IPS-20b (cell line): ENCODE measurements around the gene PLEKHA8.
A peak's percentile ranks its signal among the peaks of the same experiment; 100 is the strongest.

Source experiments
- H3K27ac ChIP-seq: one replicate; pipeline ENCODE4 v1.5.1; 2013; ENCODE audit warnings: low read length
- H3K27me3 ChIP-seq: 2 replicates; pipeline ENCODE4 v1.6.1; 2013; ENCODE audit warnings: mild to moderate bottlenecking, low read length, inconsistent platforms; ENCODE audit not compliant: insufficient read depth
- H3K36me3 ChIP-seq: 2 replicates; pipeline ENCODE4 v1.6.1; 2013; ENCODE audit warnings: low read depth, mild to moderate bottlenecking, inconsistent platforms, low read length, moderate library complexity; ENCODE audit not compliant: insufficient read depth
- H3K4me1 ChIP-seq: 2 replicates; pipeline ENCODE4 v1.6.1; 2013; ENCODE audit warnings: mild to moderate bottlenecking, control low read depth, inconsistent platforms, low read length, moderate library complexity; ENCODE audit not compliant: insufficient read depth
- H3K4me3 ChIP-seq: 2 replicates; pipeline ENCODE4 v1.5.1; 2013; ENCODE audit warnings: mild to moderate bottlenecking, low read length, inconsistent platforms
- H3K9ac ChIP-seq: 2 replicates; pipeline ENCODE4 v1.6.1; 2013; ENCODE audit warnings: low read depth, mild to moderate bottlenecking, inconsistent platforms, low read length, moderate library complexity
- H3K9me3 ChIP-seq: 2 replicates; pipeline ENCODE4 v1.6.1; 2013; ENCODE audit warnings: mild to moderate bottlenecking, low read depth, low read length, inconsistent platforms; ENCODE audit not compliant: insufficient read depth

PLEKHA8 gene

DNA sequence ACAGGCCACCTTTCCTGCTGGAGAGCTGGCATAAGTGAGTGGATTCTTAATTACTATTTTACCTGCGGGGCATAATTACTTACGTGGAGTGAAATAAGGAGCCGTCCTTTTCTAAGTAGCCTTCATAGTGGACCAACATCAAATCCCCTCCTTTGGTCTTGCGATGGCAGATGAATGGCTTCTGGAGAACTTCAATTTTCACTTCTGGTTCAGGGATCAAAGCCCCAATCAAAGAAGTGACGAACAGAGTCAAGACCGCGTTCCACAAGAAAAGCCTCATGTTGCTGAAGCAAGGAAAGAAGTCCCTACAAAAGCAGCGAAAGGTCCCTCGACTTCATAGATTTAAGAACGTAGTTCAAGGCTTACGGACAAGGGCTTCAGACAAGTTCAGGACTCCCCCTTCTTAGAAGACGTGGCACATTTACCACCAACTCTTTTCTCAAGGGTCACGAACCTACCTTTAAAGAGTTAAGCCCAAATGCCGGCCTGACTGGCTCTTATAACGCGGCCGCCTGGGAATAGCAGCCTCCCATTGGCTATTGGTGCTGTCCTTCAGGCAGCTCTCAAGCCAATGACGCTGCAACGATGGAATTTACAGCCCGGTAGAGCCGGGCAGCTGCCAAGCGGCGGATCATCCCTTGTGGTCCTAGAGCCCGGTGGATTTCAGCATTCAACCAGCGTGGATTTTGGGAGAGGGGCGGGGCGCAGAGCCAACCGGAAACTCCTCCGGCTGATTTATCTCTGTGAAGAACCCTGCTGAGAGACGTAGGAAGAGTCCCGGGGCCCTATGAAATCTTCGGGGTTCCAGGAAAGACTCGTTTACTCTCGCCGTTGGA, 1.8 kb upstream of the PLEKHA8 start, which contains the start of gene FKBP14:
FKBP14 (minus strand) TSS at position 474 of the 836 bp plus-strand sequence; CDS start at position 280, 194 bp downstream.
- H3K4me1 ChIP-seq, result peaks cover 16% of the 10 kb centered on the region; the same call in 1 of the 2 replicates
- peak within 1 kb of the TSS; percentile 19 for H3K27ac ChIP-seq

DNA sequence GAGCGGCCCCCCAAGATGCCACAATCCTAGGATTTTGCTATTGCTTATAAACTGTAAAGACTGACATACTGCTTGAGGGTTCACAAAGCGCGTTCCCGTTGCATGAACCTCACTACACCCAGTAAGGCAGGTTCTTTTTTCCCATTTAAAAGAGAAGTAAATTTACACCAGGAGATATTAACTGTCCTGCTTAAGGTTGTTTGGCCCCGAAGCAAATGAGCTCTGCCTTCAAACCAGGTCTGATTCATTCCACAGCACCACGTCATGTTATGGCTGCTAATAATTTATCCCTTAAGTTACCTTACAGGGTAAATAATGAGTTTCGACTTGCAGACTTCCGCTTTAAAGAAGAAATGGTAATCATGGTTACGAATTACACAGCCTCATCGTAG, 1.2 kb upstream of the PLEKHA8 start:
- Histone ChIP-seq H3K9me3 (no peaks in the 10 kb centered on the region), H3K27me3 (no peaks in the 10 kb centered on the region), H3K4me1 (peaks cover 16% of the 10 kb centered on the region; the same call in 1 of the 2 replicates), H3K9ac (peak overlapping the region; percentile 11; the same call in 1 of the 2 replicates), H3K27ac (no peak overlapping the region), H3K36me3 (no peaks in the 10 kb centered on the region; the same call in 1 of the 2 replicates), H3K4me3 (peak overlapping the region; percentile 89)

More for the DNA sequence above, 1.8 kb upstream of the PLEKHA8 start, which contains the start of gene FKBP14:
- peak within 1 kb of the TSS; percentile 76; the same call in 1 of the 2 replicates for H3K9ac ChIP-seq
- no peaks in the 10 kb centered on the region for H3K9me3 ChIP-seq
- peak within 1 kb of the TSS; percentile 89 for H3K4me3 ChIP-seq
- no peaks in the 10 kb centered on the region for H3K27me3 ChIP-seq
- H3K36me3 ChIP-seq, result no peaks in the 10 kb centered on the region; the same call in 1 of the 2 replicates

DNA sequence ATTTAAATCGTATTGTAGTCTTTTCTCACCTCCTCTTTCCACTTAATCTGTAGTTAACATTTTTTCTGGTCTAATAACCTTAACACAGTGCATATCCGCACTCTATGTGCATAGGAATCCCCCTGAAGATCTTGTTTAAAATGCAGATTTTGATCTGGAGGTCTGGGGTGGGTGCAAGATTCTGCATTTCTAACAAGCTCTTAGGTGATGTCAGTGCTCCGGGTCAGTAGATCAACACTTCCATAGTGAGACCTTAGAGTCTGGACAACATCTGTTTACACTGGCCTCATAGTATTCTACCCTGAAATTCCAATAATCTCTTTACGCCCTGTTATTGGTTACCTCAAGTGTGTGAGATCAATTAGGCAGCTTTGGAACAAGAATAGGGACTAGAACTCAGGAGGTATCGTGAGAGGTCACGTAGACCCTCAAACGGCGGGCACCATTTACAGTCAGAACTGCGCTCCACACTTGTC, 434 bp upstream of the PLEKHA8 start:
- Histone ChIP-seq H3K4me1 (peaks cover 16% of the 10 kb centered on the region; the same call in 1 of the 2 replicates), H3K9ac (peak overlapping the region; percentile 45; the same call in 1 of the 2 replicates), H3K27ac (no peak overlapping the region), H3K4me3 (peak overlapping the region; percentile 89), H3K9me3 (no peaks in the 10 kb centered on the region), H3K27me3 (no peaks in the 10 kb centered on the region), H3K36me3 (no peaks in the 10 kb centered on the region)

DNA sequence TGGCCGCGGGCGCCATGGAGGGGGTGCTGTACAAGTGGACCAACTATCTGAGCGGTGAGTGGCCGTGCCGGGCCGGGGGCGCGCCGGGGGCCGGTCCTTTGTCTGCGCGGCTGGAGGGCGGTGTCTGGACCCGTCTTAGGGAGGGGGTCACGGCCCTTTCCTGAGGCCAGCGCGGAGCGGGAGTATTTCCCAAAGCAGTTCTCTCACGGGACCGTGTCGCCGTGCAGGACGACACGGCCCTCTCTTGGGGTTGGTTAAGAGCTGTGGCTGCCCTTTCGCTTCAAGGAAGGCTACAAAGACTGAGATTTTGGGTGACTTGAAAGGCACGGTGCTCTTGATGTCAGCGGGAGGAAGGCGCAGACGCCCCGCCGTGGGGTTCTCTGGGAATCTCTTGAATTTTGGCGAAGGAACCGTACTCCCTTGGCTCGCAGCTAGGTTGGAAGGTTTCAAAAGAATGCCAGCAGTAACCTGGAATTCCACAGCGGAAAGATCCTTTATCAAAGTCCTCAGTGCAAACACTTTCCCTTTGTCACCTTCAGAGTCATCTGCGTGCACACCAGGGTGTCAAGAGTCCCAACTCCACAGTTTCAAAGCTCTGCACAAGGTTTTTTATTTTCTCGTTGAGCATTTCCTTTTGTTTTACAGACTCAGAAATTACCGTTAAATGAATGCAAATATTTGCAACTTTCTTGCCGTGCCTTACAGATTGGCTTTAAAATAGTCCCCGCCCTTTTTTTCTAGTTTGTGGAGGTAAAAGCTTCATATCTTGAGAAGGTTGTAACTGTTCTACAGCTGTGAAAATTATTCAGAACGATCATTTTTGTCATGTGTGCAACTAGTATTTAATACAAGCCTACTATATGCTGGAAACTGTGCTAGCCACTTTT, 780 bp downstream of the PLEKHA8 start:
- Histone ChIP-seq H3K36me3 (no peaks in the 10 kb centered on the region), H3K27me3 (no peaks in the 10 kb centered on the region), H3K4me1 (peaks cover 16% of the 10 kb centered on the region; the same call in 1 of the 2 replicates), H3K4me3 (peak overlapping the region; percentile 89), H3K9ac (peak overlapping the region; percentile 79), H3K9me3 (no peaks in the 10 kb centered on the region), H3K27ac (no peak overlapping the region)

DNA sequence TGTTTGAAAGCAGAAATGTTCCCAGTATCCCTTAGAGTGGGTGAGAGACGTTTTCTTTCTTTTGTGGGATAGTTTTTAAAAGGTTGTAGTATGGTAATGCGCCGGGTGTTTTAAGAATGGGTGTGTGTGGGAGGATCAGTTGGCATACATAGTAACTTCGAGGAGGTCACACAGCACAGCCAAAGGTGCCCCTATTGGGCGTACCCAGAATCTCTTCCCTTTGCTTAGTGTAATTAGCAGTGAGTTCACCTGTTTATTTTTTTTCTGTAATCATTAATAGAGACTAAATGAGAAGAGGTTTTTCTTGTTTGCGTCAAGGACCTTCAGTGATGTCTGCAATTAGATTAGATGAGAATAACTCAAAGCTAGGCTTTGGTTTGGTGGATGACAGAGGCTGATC, 1.5 kb downstream of the PLEKHA8 start:
- Histone ChIP-seq H3K27me3 (no peaks in the 10 kb centered on the region), H3K9ac (peak overlapping the region; percentile 79; the same call in 1 of the 2 replicates), H3K4me1 (peaks cover 16% of the 10 kb centered on the region; the same call in 1 of the 2 replicates), H3K9me3 (no peaks in the 10 kb centered on the region), H3K27ac (no peak overlapping the region), H3K36me3 (no peaks in the 10 kb centered on the region), H3K4me3 (peak overlapping the region; percentile 89)

DNA sequence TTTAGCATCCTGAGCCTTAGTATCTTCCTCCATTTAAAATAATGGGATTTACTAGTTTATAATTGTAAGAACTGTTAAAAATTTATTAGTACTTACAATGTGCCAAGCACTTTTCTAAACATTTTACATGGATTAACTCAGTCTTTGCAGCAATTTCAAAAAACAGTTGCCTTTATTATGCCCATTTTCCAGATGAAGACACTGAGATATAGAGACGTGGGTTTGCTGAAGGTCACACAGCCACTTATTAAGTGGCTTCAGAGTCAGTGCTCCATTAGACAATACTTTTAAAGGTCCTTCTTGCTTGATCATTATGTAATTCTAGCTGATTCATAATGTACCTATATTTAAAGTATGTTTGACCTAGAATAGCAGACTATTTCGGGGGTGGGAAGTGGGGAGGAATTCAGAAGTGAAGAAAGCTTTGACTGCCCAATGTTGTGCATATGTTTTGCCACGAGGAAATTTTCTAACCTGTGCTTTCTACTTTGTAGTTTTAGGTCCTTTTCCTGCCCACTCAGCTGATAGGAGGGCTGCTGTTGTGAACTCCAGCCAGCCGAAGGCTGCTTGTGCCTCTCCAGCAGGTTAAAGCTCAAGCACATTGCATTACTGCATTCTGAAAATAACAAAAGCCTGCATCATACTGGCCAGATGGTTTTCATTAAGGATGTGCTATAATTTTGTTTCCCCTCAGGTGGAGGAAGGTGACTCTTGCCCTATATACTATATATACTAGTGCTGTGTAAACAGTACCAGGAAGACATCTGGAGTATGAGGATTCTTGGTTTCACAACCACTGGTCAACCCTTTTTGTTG, 4.3 kb downstream of the PLEKHA8 start:
- Histone ChIP-seq H3K36me3 (peaks cover 3% of the 10 kb centered on the region; the same call in 1 of the 2 replicates), H3K27ac (no peak overlapping the region), H3K9ac (no peak overlapping the region), H3K4me1 (peaks cover 16% of the 10 kb centered on the region; the same call in 1 of the 2 replicates), H3K9me3 (no peaks in the 10 kb centered on the region), H3K4me3 (no peak overlapping the region), H3K27me3 (no peaks in the 10 kb centered on the region)

DNA sequence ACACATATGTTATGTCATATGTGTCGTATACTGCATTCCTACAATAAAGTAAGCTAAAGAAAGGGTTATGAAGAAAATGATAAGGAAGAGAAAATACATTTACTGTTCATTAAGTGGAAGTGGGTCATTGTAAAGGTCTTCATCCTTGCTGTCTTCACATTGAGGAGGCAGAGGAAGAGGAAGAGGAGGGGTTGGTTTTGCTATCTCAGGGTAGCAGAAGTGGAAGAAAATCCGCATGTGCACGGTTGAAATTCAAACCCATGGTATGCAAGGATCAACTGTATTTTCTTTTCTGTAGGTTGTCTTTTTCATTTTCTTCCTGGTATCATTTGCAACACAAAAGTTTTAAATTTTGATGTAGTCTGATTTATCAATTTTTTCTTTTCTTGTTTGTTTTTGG, 6.3 kb downstream of the PLEKHA8 start:
- Histone ChIP-seq H3K27ac (no peak overlapping the region), H3K36me3 (peaks cover 3% of the 10 kb centered on the region; the same call in 1 of the 2 replicates), H3K27me3 (no peaks in the 10 kb centered on the region), H3K9me3 (no peaks in the 10 kb centered on the region), H3K9ac (no peak overlapping the region), H3K4me1 (peaks cover 15% of the 10 kb centered on the region; the same call in 1 of the 2 replicates), H3K4me3 (no peak overlapping the region)

DNA sequence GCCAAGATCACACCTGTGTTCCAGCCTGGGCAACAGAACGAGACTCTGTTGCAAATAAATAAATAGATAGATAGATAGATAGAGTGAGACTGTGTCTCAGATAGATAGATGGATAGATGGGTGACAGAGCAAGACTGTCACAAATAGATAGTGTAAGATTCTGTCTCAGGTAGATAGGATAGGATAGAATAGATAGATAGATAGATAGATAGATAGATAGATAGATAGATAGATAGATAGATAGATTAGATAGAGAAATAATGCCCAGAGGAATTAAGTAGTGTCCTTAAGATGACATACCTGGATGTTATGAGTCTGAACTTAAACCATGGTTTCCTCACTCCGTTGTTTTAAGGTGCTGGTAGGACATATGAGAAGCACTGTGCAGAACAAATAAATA, 8.0 kb downstream of the PLEKHA8 start:
- no peaks in the 10 kb centered on the region for H3K4me1 ChIP-seq
- no peaks in the 10 kb centered on the region for H3K27me3 ChIP-seq
- H3K9me3 ChIP-seq, result no peaks in the 10 kb centered on the region
- H3K4me3 ChIP-seq, result no peak overlapping the region
- H3K9ac ChIP-seq, result no peak overlapping the region
- no peak overlapping the region for H3K27ac ChIP-seq
- H3K36me3 ChIP-seq, result peaks cover 3% of the 10 kb centered on the region; the same call in 1 of the 2 replicates

DNA sequence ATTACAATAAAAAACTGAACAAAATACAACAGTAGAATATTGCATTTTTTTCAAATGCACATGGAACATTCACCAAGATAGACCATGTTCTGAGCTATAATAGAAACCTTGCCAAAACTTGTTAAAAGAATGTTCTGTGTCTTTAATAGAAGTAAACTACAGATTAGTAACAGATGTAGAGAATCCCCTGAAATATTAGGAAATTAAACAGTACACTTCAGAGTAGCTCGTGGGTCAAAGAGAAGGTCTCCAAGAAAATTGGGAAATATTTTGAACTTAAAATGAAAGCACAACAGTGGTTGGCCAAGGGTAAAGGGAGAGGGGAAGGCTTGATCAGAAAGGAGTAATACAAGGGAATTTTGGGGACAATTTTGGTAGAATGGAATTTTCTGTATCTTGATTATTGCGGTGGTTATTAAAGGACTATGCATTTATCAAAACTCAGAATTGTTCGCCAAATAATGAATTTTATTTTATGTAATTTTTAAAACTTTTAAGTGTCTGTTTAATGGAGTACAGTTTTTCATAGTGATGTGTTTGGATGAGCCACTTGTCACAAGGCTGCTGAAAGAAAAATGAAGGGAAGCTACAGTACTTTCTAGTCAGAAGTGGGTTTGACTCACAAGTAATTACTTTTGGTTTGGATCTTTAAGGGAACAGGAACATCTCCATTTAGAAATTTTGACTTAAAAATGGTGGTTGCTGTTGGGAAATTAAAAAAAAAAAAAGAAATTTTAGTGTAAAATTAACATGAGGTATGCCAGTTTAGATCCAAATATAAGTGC, 10.2 kb downstream of the PLEKHA8 start:
- Histone ChIP-seq H3K9ac (no peak overlapping the region), H3K27me3 (no peaks in the 10 kb centered on the region), H3K9me3 (no peaks in the 10 kb centered on the region)

DNA sequence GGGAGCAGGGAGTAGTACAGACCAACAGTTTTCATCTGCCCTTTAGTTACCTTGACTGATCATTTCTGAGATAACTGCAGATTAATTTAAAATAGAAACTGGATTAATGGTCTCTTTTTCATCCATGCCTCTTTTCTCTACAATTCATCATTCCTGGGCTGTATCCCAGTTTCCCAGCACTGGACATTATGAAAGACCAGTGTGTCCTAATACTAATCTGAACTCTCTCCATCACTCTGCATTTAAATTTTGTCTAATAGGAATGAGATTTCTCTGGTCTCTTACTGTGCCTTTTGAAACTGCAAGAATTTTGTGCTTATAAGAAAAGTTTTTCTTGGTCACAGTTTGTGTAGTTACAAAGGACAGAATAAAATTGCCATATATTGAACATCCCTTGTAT, 12.7 kb downstream of the PLEKHA8 start:
- H3K9ac ChIP-seq, result no peak overlapping the region
- no peak overlapping the region for H3K27ac ChIP-seq
- H3K36me3 ChIP-seq, result peaks cover 12% of the 10 kb centered on the region
- peaks cover 4% of the 10 kb centered on the region; the same call in 1 of the 2 replicates for H3K4me1 ChIP-seq
- H3K9me3 ChIP-seq, result no peaks in the 10 kb centered on the region
- no peak overlapping the region for H3K4me3 ChIP-seq
- no peaks in the 10 kb centered on the region for H3K27me3 ChIP-seq

More for the DNA sequence above, 10.2 kb downstream of the PLEKHA8 start:
- Histone ChIP-seq H3K4me3 (no peak overlapping the region), H3K4me1 (peaks cover 4% of the 10 kb centered on the region; the same call in 1 of the 2 replicates), H3K27ac (no peak overlapping the region), H3K36me3 (peaks cover 3% of the 10 kb centered on the region; the same call in 1 of the 2 replicates)
